K562 (cell line): ENCODE measurements around the gene RGR. TPM values are rescaled to one million over a fixed set of nuclear protein-coding genes. Genes with fewer than 3 reads are reported as not detected.

Experiments
- ATAC-seq: fragments of 200-7000 bp; cut with Tn5 transposase; 3 replicates; pipeline ENCODE4 v1.9.1; 2020; ENCODE audit warnings: moderate library complexity
- BruUV-seq: library from RNA; stranded (reverse); fragments of 400-500 nt; replicated peaks from 2 replicates; lab custom pipeline; 2021; lab: Mats Ljungman, UMichigan
- CTCF ChIA-PET: fragments of 300-600 bp; formaldehyde crosslinking; extraction: SDS; loops from one replicate; lab custom pipeline; 2021; ENCODE audit warnings: low intra/inter-chr PET ratio; lab: Yijun Ruan, JAX
- POLR2A ChIA-PET: fragments of 300-600, 350-650 bp; sonication (Branson Sonifier 250); formaldehyde crosslinking; extraction: SDS; loops from one replicate; lab custom pipeline; 2021; ENCODE audit warnings: antibody characterized with exemption, inconsistent platforms; lab: Yijun Ruan, JAX
- DNase-seq, 4 experiments: peaks; one replicate each; pipeline versions ENCODE4 v3.0.0 to v3.0.0-alpha.2; 2011 to 2018; ENCODE audit warnings: low spot score in 3 of 4, mixed read lengths in 3 of 4; ENCODE audit errors: extremely low read depth in 1 of 4
- FAIRE-seq: peaks from 2 replicates; lab custom pipeline; 2011; peaks lifted over from hg19 to GRCh38; lab: Jason Lieb, UNC
- H2AFZ ChIP-seq: 2 replicates; pipeline ENCODE4 v1.6.0; 2011; ENCODE audit warnings: low read depth, low read length, control low read depth, inconsistent platforms
- H3K27ac ChIP-seq: fragments of 200-600 bp; 3 replicates; pipeline ENCODE4 v1.8.0; 2011; ENCODE audit warnings: low read depth, mild to moderate bottlenecking, control low read depth, inconsistent platforms, low read length, moderate library complexity, mixed read lengths; ENCODE audit errors: extremely low read depth
- H3K27me3 ChIP-seq, 2 experiments: fragments of 300-600 bp in 1 of 2; 2 replicates in 1 of 2; 3 replicates in 1 of 2; pipeline versions ENCODE4 v1.6.0 to v1.8.0; 2011; ENCODE audit warnings: inconsistent platforms in 2 of 2, low read length in 2 of 2, mild to moderate bottlenecking in 1 of 2, mixed read lengths in 1 of 2, moderate library complexity in 1 of 2; ENCODE audit not compliant: control insufficient read depth in 2 of 2, insufficient read depth in 2 of 2
- H3K36me3 ChIP-seq: fragments of 300-600 bp; 3 replicates; pipeline ENCODE4 v1.8.0; 2011; ENCODE audit warnings: mild to moderate bottlenecking, low read length, inconsistent platforms; ENCODE audit not compliant: control insufficient read depth, insufficient read depth
- H3K4me1 ChIP-seq, 2 experiments: fragments of 200-600 bp in 1 of 2; replicated peaks in 1 of 2; 2 replicates in 1 of 2; 3 replicates in 1 of 2; pipeline versions ENCODE4 v1.5.1 to v1.8.0; 2011; ENCODE audit warnings: inconsistent platforms in 2 of 2, low read length in 2 of 2, mild to moderate bottlenecking in 1 of 2, mixed read lengths in 1 of 2, moderate library complexity in 1 of 2; ENCODE audit not compliant: control insufficient read depth in 2 of 2, insufficient read depth in 2 of 2
- H3K4me2 ChIP-seq: 2 replicates; pipeline ENCODE4 v1.6.1; 2011; ENCODE audit warnings: low read length, control low read depth, inconsistent platforms, mixed read lengths; ENCODE audit not compliant: insufficient read depth
- H3K4me3 ChIP-seq: fragments of 200-600 bp; sonication (generic), shearing (Covaris generic); 2 replicates; pipeline ENCODE4 v1.5.1; 2016; ENCODE audit warnings: control low read depth, inconsistent platforms
- H3K79me2 ChIP-seq: fragments of 200-600 bp; 3 replicates; pipeline ENCODE4 v1.8.0; 2011; ENCODE audit warnings: low read length, inconsistent platforms; ENCODE audit not compliant: control insufficient read depth, insufficient read depth
- H3K9ac ChIP-seq, 2 experiments: 2 replicates each; pipeline versions ENCODE4 v1.6.0 to v1.6.1; 2011; ENCODE audit warnings: low read depth in 2 of 2, low read length in 2 of 2, control low read depth in 1 of 2, inconsistent platforms in 1 of 2, mild to moderate bottlenecking in 1 of 2, mixed read lengths in 1 of 2; ENCODE audit not compliant: insufficient read depth in 1 of 2
- H3K9me1 ChIP-seq: one replicate; pipeline ENCODE4 v1.6.0; 2011; ENCODE audit warnings: inconsistent platforms, mild to moderate bottlenecking, low read length, moderate library complexity; ENCODE audit not compliant: control insufficient read depth, insufficient read depth
- H3K9me3 ChIP-seq: replicated peaks from 2 replicates; pipeline ENCODE4 v1.5.1; 2011; ENCODE audit warnings: low read depth, low read length, inconsistent platforms; ENCODE audit not compliant: control insufficient read depth, insufficient read depth
- H4K20me1 ChIP-seq: replicated peaks from 2 replicates; pipeline ENCODE4 v1.6.1; 2011; ENCODE audit warnings: low read length, inconsistent platforms, mixed read lengths; ENCODE audit not compliant: control insufficient read depth, insufficient read depth
- DIDO1 ChIP-seq: fragments of 450-650 bp; IDR thresholded peaks from 2 replicates; pipeline ENCODE4 v1.6.1; 2016; ENCODE audit warnings: low read depth, missing biosample characterization, missing genetic modification characterization
- ELF2 ChIP-seq: fragments of 250-450 bp; sonication (Bioruptor Pico); IDR thresholded peaks from 2 replicates; pipeline ENCODE4 v1.5.0; 2021; ENCODE audit warnings: mild to moderate bottlenecking
- FOXO4 ChIP-seq: fragments of 450-650 bp; formaldehyde crosslinking; IDR thresholded peaks from 2 replicates; pipeline ENCODE4 v1.4.0; 2020; ENCODE audit warnings: mild to moderate bottlenecking, moderate library complexity
- FOXP4 ChIP-seq: sonication (generic); formaldehyde crosslinking; IDR thresholded peaks from 2 replicates; pipeline ENCODE4 v1.8.0; 2022; ENCODE audit warnings: mild to moderate bottlenecking, missing genetic modification reagents, borderline replicate concordance
- GABPB2 ChIP-seq: fragments of 250-450 bp; sonication (Bioruptor Pico); conservative IDR thresholded peaks from 2 replicates; pipeline ENCODE4 v1.5.1; 2021; ENCODE audit warnings: mild to moderate bottlenecking
- MEF2D ChIP-seq: conservative IDR thresholded peaks from 2 replicates; pipeline ENCODE4 v1.6.1; 2016; ENCODE audit warnings: low read depth, missing genetic modification characterization, missing compliant biosample characterization
- PTTG1 ChIP-seq: fragments of 450-650 bp; IDR thresholded peaks from 2 replicates; pipeline ENCODE4 v1.6.1; 2016; ENCODE audit warnings: low read depth, mild to moderate bottlenecking, missing genetic modification characterization, missing compliant biosample characterization
- SFPQ ChIP-seq: fragments of 200-400 bp; formaldehyde crosslinking; IDR thresholded peaks from 2 replicates; pipeline ENCODE4 v1.6.1; 2017; ENCODE audit warnings: mild to moderate bottlenecking, low read depth, low read length, moderate library complexity
- SMARCC2 ChIP-seq: fragments of 450-650 bp; IDR thresholded peaks from 2 replicates; pipeline ENCODE4 v1.6.1; 2017; ENCODE audit warnings: antibody characterized with exemption, moderate library complexity, mild to moderate bottlenecking, low read depth
- TCF7L2 ChIP-seq: fragments of 150-350 bp; IDR thresholded peaks from 2 replicates; pipeline ENCODE4 v1.6.1; 2016; ENCODE audit warnings: low read depth, mild to moderate bottlenecking, low read length, moderate library complexity
- ZBTB49 ChIP-seq: sonication (generic); formaldehyde crosslinking; IDR thresholded peaks from 2 replicates; pipeline ENCODE4 v1.8.0; 2022; ENCODE audit warnings: missing genetic modification reagents, mild to moderate bottlenecking, borderline replicate concordance
- ZNF717 ChIP-seq: fragments of 250-450 bp; sonication (Bioruptor Pico); IDR thresholded peaks from 2 replicates; pipeline ENCODE4 v1.5.0; 2021
- WGBS: fragments of 100-300 bp; shearing (Covaris generic); methylation state at CpG from one replicate; pipeline ENCODE4 v1.1.6; 2016; ENCODE audit warnings: low coverage, mixed read lengths; ENCODE audit not compliant: insufficient coverage; ENCODE audit errors: missing lambda C conversion rate; 5-methylcytosine and 5-hydroxymethylcytosine counted together
- in situ Hi-C: fragments of 300-500 bp; cut with MboI; formaldehyde crosslinking; loops from 4 replicates; pipeline ENCODE4 v1.15.0; 2018; ENCODE audit warnings: inconsistent platforms, mixed read lengths
- intact Hi-C: fragments of 100-400 bp; cut with micrococcal nuclease; formaldehyde crosslinking; loops from 2 replicates; pipeline ENCODE4 v1.14.2; 2022
- polyA plus RNA-seq, 8 experiments: library from polyadenylated mRNA; depleted of rRNA in 4 of 8; stranded (reverse) in 5 of 8; unstranded in 3 of 8; fragments of >200 nt; fragmentation: Nextera tagmentation in 2 of 8; fragmentation: Illumina TruSeq in 1 of 8; extraction: Ambion mirVana in 2 of 8; extraction: Trizol in 1 of 8; gene quantifications; 2 replicates each; pipeline versions ENCODE4 v1.2.1 to v1.2.3, GENCODE V29; 2011 to 2014; ENCODE audit warnings: inconsistent platforms in 1 of 8, missing spikeins in 1 of 8
- total RNA-seq, 7 experiments: library from RNA; depleted of rRNA in 6 of 7; stranded (reverse); fragments of >200 nt in 6 of 7; fragmentation: Illumina TruSeq in 2 of 7; extraction: Trizol in 2 of 7; gene quantifications; 2 replicates each; pipeline versions ENCODE4 v1.2.1 to v1.2.3, GENCODE V29; 2011 to 2021; ENCODE audit warnings: low replicate concordance in 1 of 7

Gene RGR
- total and polyA plus RNA-seq, 9 of the 15 experiments (the other 6 are each of a cell fraction or from before 2014, with no cell fraction given) = not detected

GRCh38 chr10:84264611-84265141 is 19.8 kb downstream of the RGR start (continued):
- no peak for TF ChIP-seq PTTG1 (tag)

- BruUV-seq = no TSS peak
- FAIRE-seq = no peak
- Histone ChIP-seq H3K9ac (no peak overlapping the region), H3K9me3 (no peaks in the 10 kb centered on the region), H3K27ac (no peak overlapping the region), H3K4me2 (no peak overlapping the region), H3K9me1 (no peaks in the 10 kb centered on the region), H3K36me3 (no peaks in the 10 kb centered on the region), H4K20me1 (no peaks in the 10 kb centered on the region; the same call in 1 of the 2 replicates), H3K4me1 (no peaks in the 10 kb centered on the region), H3K4me3 (no peak overlapping the region), H3K27me3 (peaks cover 3 to 41% of the 10 kb centered on the region in 2 experiments; a peak in 2 of 5 replicates), H2AFZ (no peak overlapping the region), H3K79me2 (no peaks in the 10 kb centered on the region)
- in situ Hi-C loops (loop anchor here (5.0 kb wide), 2 partner anchors 62 to 277 kb away; partner anchors contain the start of gene CCSER2), intact Hi-C loops (loop anchor here (2.0 to 5.0 kb wide), 3 partner anchors 37 to 87 kb away; partner anchors contain the start of gene CCSER2)
- DNase-seq = no peak
- WGBS = 0% methylated on average over 4 of the region's 4 CpGs
- ChIA-PET POLR2A (no interaction called here), CTCF (interaction anchor here (1.8 to 6.4 kb wide), 2 partner anchors 110 to 273 kb away, joined by 13 to 97 read pairs; no protein-coding TSS in a partner anchor)
- ATAC-seq = no peak
- TF ChIP-seq MEF2D (tag) (no peak), DIDO1 (tag) (no peak), ELF2 (CRISPR knock-in tag) (no peak), SFPQ (no peak), ZNF717 (CRISPR knock-in tag) (no peak), TCF7L2 (no peak), FOXO4 (CRISPR knock-in tag) (no peak), GABPB2 (CRISPR knock-in tag) (no peak), SMARCC2 (no peak), FOXP4 (CRISPR knock-in tag) (no peak), ZBTB49 (no peak)
Observed at GRCh38 chr10:84265418-84265817, 20.6 kb downstream of the RGR start.
